ENCODE measurements around the gene OSTN.
"Not testable (repeated sequence)": the region's sequence is repeated elsewhere in the genome, so short reads cannot be mapped to it uniquely, and the experiment has no call there.

Gene OSTN, protein sequence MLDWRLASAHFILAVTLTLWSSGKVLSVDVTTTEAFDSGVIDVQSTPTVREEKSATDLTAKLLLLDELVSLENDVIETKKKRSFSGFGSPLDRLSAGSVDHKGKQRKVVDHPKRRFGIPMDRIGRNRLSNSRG

DNA sequence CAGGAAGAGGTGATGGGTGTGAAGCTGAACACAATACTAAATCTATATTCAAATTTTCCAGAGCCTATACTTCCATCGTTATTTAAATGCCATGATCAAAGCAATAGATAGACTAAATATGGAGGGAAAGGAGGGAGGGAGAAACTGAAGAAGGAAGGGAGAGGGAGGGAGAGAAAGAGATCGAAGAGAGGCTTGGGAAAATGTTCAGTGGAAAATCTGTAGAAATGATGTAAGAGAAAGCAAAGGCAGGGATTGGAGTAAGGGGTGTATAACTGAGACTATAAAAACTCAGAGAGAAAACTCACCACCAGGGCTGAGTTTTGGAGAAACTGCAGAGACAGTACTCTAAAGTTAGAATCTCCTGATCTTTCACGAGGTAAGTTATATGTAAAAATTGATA, at the start of gene OSTN:
Gene OSTN (plus strand): TSS at position 310 of the 400 bp plus-strand sequence. CDS start 13,292 bp downstream, outside the sequence.
- no peak for DNase-seq

- no peak for DNase-seq
These were observed 47.4 kb upstream of the OSTN start for GRCh38 chr3:191151653-191152052.

DNA sequence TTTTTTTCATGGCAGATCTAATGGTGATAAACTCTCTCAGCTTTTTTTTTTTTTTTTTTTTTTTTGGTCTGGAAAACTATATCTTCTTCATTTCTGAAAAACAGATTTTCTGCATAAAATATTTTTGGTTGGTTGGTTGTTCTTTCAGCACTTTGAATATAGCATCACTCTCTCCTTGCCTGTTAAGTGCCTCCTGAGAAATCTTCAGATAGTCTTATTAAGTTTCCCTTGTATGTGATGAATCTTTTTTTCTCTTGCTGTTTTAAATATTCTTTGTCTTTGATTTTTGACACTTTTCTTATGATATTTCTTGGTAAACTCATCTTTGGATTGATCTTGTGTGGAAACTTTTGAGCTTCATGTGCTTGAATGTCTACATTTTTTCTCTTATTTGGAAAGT, 44.2 kb upstream of the OSTN start:
- DNase-seq: no peak

GRCh38 chr3:191158247-191158646, 40.8 kb upstream of the OSTN start:
- DNase-seq: no peak

DNA sequence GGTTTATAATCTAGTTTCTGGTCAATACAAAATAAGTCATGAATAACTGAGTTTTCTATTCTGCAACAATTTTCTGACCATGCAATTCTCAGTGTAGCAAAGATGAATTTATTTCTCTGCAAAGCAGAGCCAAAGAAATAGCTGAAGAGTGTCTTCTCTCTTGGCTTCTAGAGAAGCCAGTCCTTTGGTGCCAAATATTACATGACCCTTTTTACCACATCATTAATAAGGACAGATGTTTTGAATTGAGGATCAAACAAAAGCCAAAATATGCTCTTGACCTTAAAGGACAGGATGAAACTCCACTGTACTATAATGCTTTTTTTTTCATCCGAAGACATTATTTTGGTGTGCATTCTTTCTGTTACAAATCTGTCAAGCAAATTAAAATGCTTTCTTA, 40.2 kb upstream of the OSTN start:
- DNase-seq: no peak

- DNase-seq: no peak
These were observed 33.2 kb upstream of the OSTN start for GRCh38 chr3:191165802-191166201.

DNA sequence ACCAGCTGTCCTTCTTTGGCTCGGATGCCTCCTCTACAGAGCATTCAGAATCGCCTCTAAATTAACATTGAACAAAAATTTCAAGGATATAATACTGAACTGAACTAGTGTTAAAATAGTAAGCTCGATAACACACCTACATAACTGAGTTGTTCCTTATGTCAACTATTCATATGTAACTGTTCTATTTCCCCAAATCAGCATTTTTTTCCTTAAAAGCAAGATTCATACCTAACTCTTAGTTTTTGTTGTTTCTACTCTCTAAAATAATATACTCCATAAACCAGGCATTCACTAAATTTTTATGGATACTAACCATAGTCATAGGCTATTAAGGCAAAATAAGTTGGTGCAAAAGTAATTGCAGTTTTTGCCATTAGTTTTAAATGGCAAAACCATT, 32.7 kb upstream of the OSTN start:
- DNase-seq: no peak

DNA sequence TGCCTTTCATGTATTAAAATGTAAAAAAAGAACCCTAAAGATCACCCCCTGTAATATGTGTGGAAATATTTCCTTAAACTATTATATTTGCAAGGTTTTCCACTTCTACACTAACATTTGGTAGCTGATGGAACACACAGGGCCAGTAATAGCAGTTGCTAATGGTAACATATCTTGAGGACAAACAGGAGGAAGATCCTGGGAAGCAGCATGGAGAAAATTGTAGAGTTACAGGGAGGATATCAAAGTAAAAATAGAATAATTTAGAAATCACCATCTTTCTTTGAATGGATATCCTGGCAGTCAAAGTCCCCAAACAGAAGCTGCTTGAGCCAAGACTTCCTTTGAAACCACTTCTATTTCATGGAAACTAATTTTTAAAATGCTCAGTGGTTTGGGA, 29.5 kb upstream of the OSTN start:
- DNase-seq: no peak

DNA sequence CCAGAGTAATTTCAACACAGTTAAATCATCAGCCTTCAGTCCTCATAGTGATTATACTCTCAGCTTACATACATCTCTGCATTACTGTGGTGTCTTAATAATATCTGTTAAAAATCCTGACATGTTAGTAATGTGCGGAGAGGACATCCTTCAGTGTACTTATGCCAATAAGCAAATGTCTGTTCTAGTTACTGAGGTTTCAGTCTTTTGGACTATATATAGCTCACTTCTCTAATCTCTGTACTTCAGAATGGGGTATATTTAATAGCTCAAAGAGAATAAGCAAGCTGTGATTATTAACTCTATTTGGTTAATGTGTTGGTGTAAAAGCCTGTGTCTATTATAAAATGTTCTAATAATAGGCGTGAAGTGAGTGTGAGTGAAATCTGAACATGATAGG, 28.9 kb upstream of the OSTN start:
- no peak for DNase-seq

GRCh38 chr3:191175102-191175501, 23.9 kb upstream of the OSTN start:
- no peak for DNase-seq

GRCh38 chr3:191176038-191176785, 22.8 kb upstream of the OSTN start:
- no peak for DNase-seq

DNA sequence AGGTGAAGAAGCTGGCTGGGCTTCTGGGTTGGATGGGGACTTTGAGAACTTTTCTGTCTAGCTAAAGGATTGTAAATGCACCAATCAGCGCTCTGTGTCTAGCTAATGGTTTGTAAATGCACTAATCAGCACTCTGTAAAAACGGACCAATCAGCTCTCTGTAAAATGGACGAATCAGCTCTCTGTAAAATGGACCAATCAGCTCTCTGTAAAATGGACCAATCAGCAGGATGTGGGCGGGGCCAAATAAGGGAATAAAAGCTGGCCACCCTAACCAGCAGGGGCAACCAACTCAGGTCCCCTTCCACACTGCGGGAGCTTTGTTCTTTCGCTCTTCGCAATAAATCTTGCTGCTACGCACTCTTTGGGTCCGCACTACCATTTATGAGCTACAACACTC, 13.7 kb upstream of the OSTN start:
- DNase-seq: not testable (repeated sequence)

- not testable (repeated sequence) for DNase-seq
These were observed 10.8 kb upstream of the OSTN start for GRCh38 chr3:191188246-191188645.

GRCh38 chr3:191192270-191192669, 6.8 kb upstream of the OSTN start:
- DNase-seq: not testable (repeated sequence)

GRCh38 chr3:191192941-191193340, 6.1 kb upstream of the OSTN start:
- no peak for DNase-seq

- DNase-seq: no peak
These were observed 1.2 kb upstream of the OSTN start for GRCh38 chr3:191197761-191198306.

DNA sequence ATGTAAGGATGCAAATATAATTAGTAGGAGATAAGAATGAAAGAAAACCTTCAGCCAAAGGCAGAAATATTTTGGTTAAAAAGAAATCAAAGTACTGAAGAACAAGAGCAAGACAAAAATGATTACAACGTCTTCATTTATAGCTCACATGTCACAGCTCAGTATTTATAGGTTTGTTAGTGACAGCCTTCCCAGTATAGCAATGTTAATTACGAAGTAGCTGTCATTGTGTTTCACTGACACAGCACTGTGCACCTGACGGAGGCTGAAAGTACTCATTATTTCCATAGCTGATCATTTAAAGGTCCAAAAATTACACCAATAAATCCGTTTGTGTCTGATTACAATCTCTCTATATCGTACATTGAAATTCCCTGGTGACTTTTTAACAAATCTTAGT, 561 bp upstream of the OSTN start:
- no peak for DNase-seq

DNA sequence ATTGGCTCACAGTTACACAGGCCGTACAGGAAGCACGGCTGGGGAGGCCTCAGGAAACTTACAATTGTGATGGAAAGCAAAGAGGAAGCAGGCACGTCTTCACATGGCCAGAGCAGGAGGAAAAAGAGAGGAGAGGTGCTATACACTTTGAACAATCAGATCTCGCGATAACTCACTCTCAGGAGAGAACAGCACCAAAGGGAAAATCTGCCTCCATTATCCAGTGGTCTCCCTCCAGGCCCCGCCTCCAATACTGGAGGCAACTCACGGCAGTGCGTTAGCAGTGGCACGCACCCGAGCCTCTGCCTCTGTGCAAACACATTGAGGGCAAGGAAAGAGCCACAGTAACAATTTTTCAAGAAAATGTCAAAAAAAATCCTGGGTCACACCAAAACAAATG, 11.0 kb downstream of the OSTN start:
- DNase-seq: no peak

DNA sequence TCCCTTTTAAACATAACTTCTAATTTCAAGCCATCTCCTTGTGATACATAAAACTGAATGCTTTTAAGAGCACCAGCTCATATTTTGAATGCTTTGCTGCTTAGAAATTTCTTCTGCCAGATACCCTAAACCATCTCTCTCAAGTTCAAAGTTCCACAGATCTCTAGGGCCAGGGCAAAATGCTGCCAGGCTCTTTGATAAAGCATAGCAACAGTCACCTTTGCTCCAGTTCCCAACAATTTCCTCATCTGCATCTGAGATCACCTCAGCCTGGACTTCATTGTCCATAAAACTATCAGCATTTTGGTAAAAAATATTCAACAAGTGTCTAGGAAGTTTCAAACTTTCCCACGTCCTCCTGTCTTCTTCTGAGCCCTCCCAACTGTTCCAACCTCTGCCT, 17.5 kb downstream of the OSTN start:
- no peak for DNase-seq

DNA sequence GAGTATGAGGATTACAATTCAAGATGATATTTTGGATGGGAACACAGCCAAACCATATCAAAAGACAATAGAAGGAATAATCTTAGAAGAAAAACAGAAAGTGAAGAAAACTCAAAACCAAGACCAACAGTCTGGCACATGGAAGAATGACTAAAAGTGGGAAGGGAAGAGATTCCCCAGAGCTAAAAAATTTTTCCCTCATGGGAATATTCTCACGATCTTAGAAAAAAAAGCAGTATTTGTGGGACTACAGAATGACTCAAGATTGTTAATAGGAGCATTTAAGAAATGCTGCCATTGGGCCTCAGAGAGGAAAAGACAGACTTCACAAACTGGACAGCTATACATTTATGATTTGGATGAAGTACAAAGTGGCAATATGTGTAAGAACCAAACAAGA, 18.3 kb downstream of the OSTN start:
- DNase-seq: no peak

GRCh38 chr3:191220908-191221307, 21.9 kb downstream of the OSTN start:
- DNase-seq: no peak

GRCh38 chr3:191221638-191222037, 22.6 kb downstream of the OSTN start:
- DNase-seq: no peak

GRCh38 chr3:191227541-191227940, 28.5 kb downstream of the OSTN start:
- DNase-seq: no peak

- DNase-seq: no peak
These were observed 35.2 kb downstream of the OSTN start for GRCh38 chr3:191234216-191234615.
